Measurements from ENCODE around the gene PIP5K1C. TPM values are rescaled to one million over a fixed set of nuclear protein-coding genes. Genes with fewer than 3 reads are reported as not detected.

The PIP5K1C gene
- total RNA-seq, 2 experiments from 2014 or later: 14.7 to 15.7 TPM

- Mint-ChIP-seq H3K36me3 (peaks cover 6% of the 10 kb centered on the region), H3K27ac (no peak overlapping the region), H3K9me3 (peaks cover 3% of the 10 kb centered on the region), H3K27me3 (no peaks in the 10 kb centered on the region), H3K4me1 (ENCODE audit: low read depth) (peaks cover 5% of the 10 kb centered on the region), H3K4me3 (no peak overlapping the region)
- intact Hi-C loops (cut with micrococcal nuclease): no loop called here
- CTCF ChIA-PET: no interaction called here
- no peak for DNase-seq
- POLR2A ChIA-PET: no interaction called here
These were observed 21.1 kb downstream of the PIP5K1C start for GRCh38 chr19:3679138-3679537.

GRCh38 chr19:3678188-3678587, 22.1 kb downstream of the PIP5K1C start:
- CTCF ChIA-PET: no interaction called here
- Mint-ChIP-seq H3K27me3 (no peaks in the 10 kb centered on the region), H3K9me3 (no peaks in the 10 kb centered on the region)

GRCh38 chr19:3674784-3675543, 25.3 kb downstream of the PIP5K1C start:
- ChIA-PET POLR2A (no interaction called here), CTCF (interaction anchor here (0.7 to 1.6 kb wide), 3 partner anchors 9 to 18 kb away, joined by 3 to 7 read pairs (median 4); no protein-coding TSS in a partner anchor)

More at GRCh38 chr19:3678188-3678587, 22.1 kb downstream of the PIP5K1C start:
- Mint-ChIP-seq H3K4me1 (ENCODE audit: low read depth) (peaks cover 6% of the 10 kb centered on the region), H3K36me3 (peaks cover 3% of the 10 kb centered on the region), H3K4me3 (no peak overlapping the region), H3K27ac (no peak overlapping the region)
- intact Hi-C loops (cut with micrococcal nuclease): no loop called here
- DNase-seq: no peak
- POLR2A ChIA-PET: no interaction called here

GRCh38 chr19:3673506-3674439, 26.5 kb downstream of the PIP5K1C start:
- H3K4me1 Mint-ChIP-seq (ENCODE audit: low read depth): peaks cover 23% of the 10 kb centered on the region
- no peak for DNase-seq
- H3K27ac Mint-ChIP-seq: peak overlapping the region; percentile 23
- no peaks in the 10 kb centered on the region for H3K9me3 Mint-ChIP-seq
- peaks cover 4% of the 10 kb centered on the region for H3K36me3 Mint-ChIP-seq
- H3K4me3 Mint-ChIP-seq: no peak overlapping the region
- H3K27me3 Mint-ChIP-seq: no peaks in the 10 kb centered on the region
- intact Hi-C loops (cut with micrococcal nuclease): no loop called here
- CTCF ChIA-PET: interaction anchor here (0.7 to 2.4 kb wide), 5 partner anchors 7 to 34 kb away, joined by 3 to 7 read pairs (median 4); partner anchors contain the start of genes PIP5K1C and TJP3
- POLR2A ChIA-PET: no interaction called here

More at GRCh38 chr19:3674784-3675543, 25.3 kb downstream of the PIP5K1C start:
- Mint-ChIP-seq H3K27me3 (no peaks in the 10 kb centered on the region), H3K4me1 (ENCODE audit: low read depth) (peaks cover 23% of the 10 kb centered on the region), H3K4me3 (no peak overlapping the region), H3K27ac (no peak overlapping the region), H3K36me3 (peaks cover 4% of the 10 kb centered on the region), H3K9me3 (no peaks in the 10 kb centered on the region)
- DNase-seq: no peak
- intact Hi-C loops (cut with micrococcal nuclease): no loop called here

GRCh38 chr19:3672993-3673392, 27.3 kb downstream of the PIP5K1C start:
- no peaks in the 10 kb centered on the region for H3K9me3 Mint-ChIP-seq
- intact Hi-C loops (cut with micrococcal nuclease): no loop called here
- POLR2A ChIA-PET: no interaction called here

GRCh38 chr19:3672575-3672948, 27.7 kb downstream of the PIP5K1C start:
- Mint-ChIP-seq H3K4me1 (ENCODE audit: low read depth) (peaks cover 23% of the 10 kb centered on the region), H3K27me3 (no peaks in the 10 kb centered on the region), H3K4me3 (no peak overlapping the region), H3K27ac (no peak overlapping the region), H3K36me3 (peaks cover 4% of the 10 kb centered on the region), H3K9me3 (no peaks in the 10 kb centered on the region)
- CTCF ChIA-PET: interaction anchor here (1.3 to 2.4 kb wide), 4 partner anchors 20 to 46 kb away, joined by 4 to 7 read pairs (median 6); partner anchors contain the start of gene PIP5K1C
- POLR2A ChIA-PET: no interaction called here
- no peak for DNase-seq
- intact Hi-C loops (cut with micrococcal nuclease): no loop called here

More at GRCh38 chr19:3672993-3673392, 27.3 kb downstream of the PIP5K1C start:
- CTCF ChIA-PET: interaction anchor here (1.6 to 2.4 kb wide), 2 partner anchors 20 to 27 kb away, joined by 7 read pairs; partner anchors contain the start of gene PIP5K1C
- Mint-ChIP-seq H3K27ac (no peak overlapping the region), H3K4me3 (no peak overlapping the region), H3K4me1 (ENCODE audit: low read depth) (peaks cover 23% of the 10 kb centered on the region), H3K36me3 (peaks cover 4% of the 10 kb centered on the region), H3K27me3 (no peaks in the 10 kb centered on the region)
- no peak for DNase-seq

GRCh38 chr19:3671680-3672574, 28.3 kb downstream of the PIP5K1C start:
- intact Hi-C loops (cut with micrococcal nuclease): loop anchor here (2.0 kb wide), 1 partner anchor 19 kb away; no protein-coding TSS in a partner anchor
- DNase-seq: peak; percentile 62
- Mint-ChIP-seq H3K4me1 (ENCODE audit: low read depth) (peaks cover 18% of the 10 kb centered on the region), H3K27me3 (no peaks in the 10 kb centered on the region), H3K9me3 (no peaks in the 10 kb centered on the region), H3K4me3 (no peak overlapping the region), H3K36me3 (peaks cover 4% of the 10 kb centered on the region), H3K27ac (peak overlapping the region; percentile 54)
- ChIA-PET POLR2A (interaction anchor here (1.5 kb wide), 1 partner anchor 18 kb away, joined by 5 read pairs; no protein-coding TSS in a partner anchor), CTCF (interaction anchor here (1.3 to 2.4 kb wide), 4 partner anchors 21 to 47 kb away, joined by 4 to 7 read pairs (median 6); partner anchors contain the start of gene PIP5K1C)

GRCh38 chr19:3670796-3671679, 29.2 kb downstream of the PIP5K1C start:
- Mint-ChIP-seq H3K4me3 (no peak overlapping the region), H3K9me3 (no peaks in the 10 kb centered on the region), H3K4me1 (ENCODE audit: low read depth) (peaks cover 20% of the 10 kb centered on the region), H3K27ac (peak overlapping the region; percentile 61), H3K27me3 (no peaks in the 10 kb centered on the region), H3K36me3 (peaks cover 4% of the 10 kb centered on the region)
- ChIA-PET CTCF (interaction anchor here (1.2 to 2.4 kb wide), 5 partner anchors 22 to 48 kb away, joined by 3 to 7 read pairs (median 6); partner anchors contain the start of gene PIP5K1C), POLR2A (interaction anchor here (1.5 kb wide), 1 partner anchor 19 kb away, joined by 5 read pairs; no protein-coding TSS in a partner anchor)
- intact Hi-C loops (cut with micrococcal nuclease): loop anchor here (2.0 kb wide), 1 partner anchor 20 kb away; no protein-coding TSS in a partner anchor
- peak; percentile 76 for DNase-seq

- POLR2A ChIA-PET: no interaction called here
- CTCF ChIA-PET: interaction anchor here (0.7 to 1.9 kb wide), 3 partner anchors 23 to 37 kb away, joined by 3 to 7 read pairs (median 3); no protein-coding TSS in a partner anchor
- intact Hi-C loops (cut with micrococcal nuclease): loop anchor here (2.0 kb wide), 1 partner anchor 21 kb away; no protein-coding TSS in a partner anchor
- no peaks in the 10 kb centered on the region for H3K9me3 Mint-ChIP-seq
- peaks cover 4% of the 10 kb centered on the region for H3K36me3 Mint-ChIP-seq
- peaks cover 21% of the 10 kb centered on the region for H3K4me1 Mint-ChIP-seq (ENCODE audit: low read depth)
- H3K27me3 Mint-ChIP-seq: no peaks in the 10 kb centered on the region
- H3K4me3 Mint-ChIP-seq: no peak overlapping the region
- no peak for DNase-seq
- H3K27ac Mint-ChIP-seq: no peak overlapping the region
These were observed 30.1 kb downstream of the PIP5K1C start for GRCh38 chr19:3669947-3670795.

Data from activated CD4-positive, alpha-beta memory T cell treated with anti-CD3 and anti-CD28 coated beads for 36 hours (primary cell).